CD14-positive monocyte (primary cell): Measurements from ENCODE around the gene PDZD7. TPM values are rescaled to one million over a fixed set of nuclear protein-coding genes. Genes with fewer than 3 reads are reported as not detected.
"Not testable (repeated sequence)": the region's sequence is repeated elsewhere in the genome, so short reads cannot be mapped to it uniquely, and the experiment has no call there.

Experiments used
- DNase-seq, 3 donors: peaks; one replicate each; pipeline ENCODE4 v3.0.0-alpha.2; 2011 to 2022
- H2AFZ ChIP-seq: 2 replicates; pipeline ENCODE4 v1.6.0; 2012; ENCODE audit warnings: mild to moderate bottlenecking, low read depth, low read length, inconsistent platforms; ENCODE audit not compliant: insufficient read depth, poor library complexity, severe bottlenecking
- H3K27ac ChIP-seq, 2 donors: 1 replicate in 1 of 2; 2 replicates in 1 of 2; pipeline ENCODE4 v1.5.1; 2012 to 2013; ENCODE audit warnings: low read length in 2 of 2, control low read depth in 1 of 2, inconsistent platforms in 1 of 2, low read depth in 1 of 2, mild to moderate bottlenecking in 1 of 2
- H3K27me3 ChIP-seq, 2 donors: one replicate each; pipeline versions ENCODE4 v1.6.0 to v1.6.1; 2011 to 2013; ENCODE audit warnings: low read length in 2 of 2; ENCODE audit not compliant: control insufficient read depth in 2 of 2, insufficient read depth in 2 of 2
- H3K36me3 ChIP-seq, 2 donors: replicated peaks in 1 of 2; 1 replicate in 1 of 2; 2 replicates in 1 of 2; pipeline versions ENCODE4 v1.5.1 to v1.6.1; 2012 to 2013; ENCODE audit warnings: low read length in 2 of 2, control low read depth in 1 of 2, inconsistent platforms in 1 of 2, mild to moderate bottlenecking in 1 of 2; ENCODE audit not compliant: insufficient read depth in 2 of 2, control insufficient read depth in 1 of 2
- H3K4me1 ChIP-seq, 2 donors: 1 replicate in 1 of 2; 2 replicates in 1 of 2; pipeline versions ENCODE4 v1.5.1 to v1.6.1; 2012 to 2013; ENCODE audit warnings: low read length in 2 of 2, control low read depth in 1 of 2, inconsistent platforms in 1 of 2, mild to moderate bottlenecking in 1 of 2, moderate library complexity in 1 of 2; ENCODE audit not compliant: insufficient read depth in 2 of 2, control insufficient read depth in 1 of 2
- H3K4me2 ChIP-seq: replicated peaks from 2 replicates; pipeline ENCODE3; 2012; ENCODE audit warnings: low read length, moderate library complexity, mild to moderate bottlenecking; ENCODE audit not compliant: poor library complexity, severe bottlenecking; ENCODE audit errors: extremely low read depth
- H3K4me3 ChIP-seq, 3 experiments: fragments of 200-600 bp in 1 of 3; sonication (generic) in 1 of 3; replicated peaks in 1 of 3; 1 replicate in 2 of 3; 2 replicates in 1 of 3; pipeline ENCODE4 v1.5.1; 2011 to 2013; ENCODE audit warnings: low read length in 3 of 3, mild to moderate bottlenecking in 3 of 3, control low read depth in 2 of 3, low read depth in 2 of 3, inconsistent platforms in 1 of 3, moderate library complexity in 1 of 3
- H3K79me2 ChIP-seq: 2 replicates; pipeline ENCODE4 v1.6.0; 2012; ENCODE audit warnings: mild to moderate bottlenecking, control low read depth, inconsistent platforms, low read length, moderate library complexity; ENCODE audit not compliant: insufficient read depth
- H3K9ac ChIP-seq: 2 replicates; pipeline ENCODE4 v1.6.0; 2017; ENCODE audit warnings: low read length, mild to moderate bottlenecking; ENCODE audit not compliant: insufficient read depth, poor library complexity, severe bottlenecking
- H3K9me3 ChIP-seq, 2 donors: replicated peaks in 1 of 2; 1 replicate in 1 of 2; 2 replicates in 1 of 2; pipeline versions ENCODE4 v1.5.1 to v1.6.1; 2012 to 2013; ENCODE audit warnings: low read length in 2 of 2, control low read depth in 1 of 2; ENCODE audit not compliant: control insufficient read depth in 1 of 2, insufficient read depth in 1 of 2
- H4K20me1 ChIP-seq: 2 replicates; pipeline ENCODE4 v1.6.0; 2012; ENCODE audit warnings: mild to moderate bottlenecking, low read length, control low read depth, moderate library complexity; ENCODE audit not compliant: insufficient read depth
- H3K27ac Mint-ChIP-seq, 7 donors: one replicate each; pipeline ENCODE4 v1.8.0; 2020; ENCODE audit warnings: mild to moderate bottlenecking in 7 of 7, mixed read lengths in 7 of 7, moderate library complexity in 6 of 7, inconsistent platforms in 2 of 7
- H3K27me3 Mint-ChIP-seq, 3 donors: one replicate each; pipeline ENCODE4 v1.8.0; 2021 to 2022; ENCODE audit warnings: low read depth in 3 of 3, mild to moderate bottlenecking in 3 of 3, mixed read lengths in 3 of 3, moderate library complexity in 3 of 3, inconsistent platforms in 1 of 3
- H3K36me3 Mint-ChIP-seq, 2 donors: one replicate each; pipeline ENCODE4 v1.8.0; 2020; ENCODE audit warnings: mixed read lengths in 2 of 2, inconsistent platforms in 1 of 2, mild to moderate bottlenecking in 1 of 2
- H3K4me1 Mint-ChIP-seq: one replicate; pipeline ENCODE4 v1.8.0; 2020; ENCODE audit warnings: mild to moderate bottlenecking, mixed read lengths
- H3K4me3 Mint-ChIP-seq, 2 donors: one replicate each; pipeline ENCODE4 v1.8.0; 2020; ENCODE audit warnings: mild to moderate bottlenecking in 2 of 2, mixed read lengths in 2 of 2, moderate library complexity in 1 of 2
- H3K9me3 Mint-ChIP-seq, 7 donors: one replicate each; pipeline ENCODE4 v1.8.0; 2020 to 2022; ENCODE audit warnings: mixed read lengths in 7 of 7, mild to moderate bottlenecking in 6 of 7, moderate library complexity in 6 of 7, inconsistent platforms in 2 of 7
- CTCF ChIP-seq: fragments of 200-600 bp; IDR thresholded peaks from one replicate; pipeline ENCODE4 v1.8.0; 2022; ENCODE audit warnings: antibody characterized with exemption, mild to moderate bottlenecking
- WGBS: methylation state at CpG from one replicate; pipeline ENCODE4 v1.1.5; 2013; ENCODE audit warnings: missing lambda C conversion rate; ENCODE audit not compliant: insufficient coverage; 5-methylcytosine and 5-hydroxymethylcytosine counted together
- intact Hi-C, 2 donors: fragments of 100-400 bp; cut with micrococcal nuclease; formaldehyde crosslinking; loops; one replicate each; pipeline versions ENCODE4 v1.15.0 to v1.15.1; 2023
- polyA plus RNA-seq, 3 donors: library from polyadenylated mRNA; depleted of rRNA in 1 of 3; unstranded in 2 of 3; stranded (reverse) in 1 of 3; fragments of 300-500 nt in 2 of 3; fragments of >200 nt in 1 of 3; fragmentation: Illumina TruSeq in 2 of 3; gene quantifications; 1 replicate in 2 of 3; 2 replicates in 1 of 3; pipeline ENCODE4 v1.2.3, GENCODE V29; 2012 to 2021

Gene PDZD7
- polyA plus RNA-seq, 3 donors: 0.73 TPM; not detected in 2

DNA sequence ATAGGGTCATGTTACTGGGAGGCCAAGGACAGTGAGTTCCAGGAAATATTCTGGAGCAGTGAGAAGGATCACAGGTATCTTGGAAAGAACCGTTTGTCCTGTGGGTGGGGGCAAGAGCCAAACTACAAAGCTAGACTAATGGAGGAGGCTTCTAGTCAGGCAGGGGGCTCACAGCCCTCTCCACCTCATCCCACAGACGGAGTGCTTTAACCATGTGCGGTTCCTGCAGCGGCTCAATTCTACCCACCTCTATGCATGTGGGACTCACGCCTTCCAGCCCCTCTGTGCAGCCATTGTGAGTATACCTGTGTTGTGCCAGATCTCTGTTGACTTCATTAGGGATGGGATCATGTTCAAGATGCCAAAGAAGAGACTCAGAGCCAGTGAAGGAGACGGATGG, 53.5 kb downstream of the PDZD7 start:
- H3K79me2 ChIP-seq: no peaks in the 10 kb centered on the region
- intact Hi-C loops: no loop called here
- no CpG with 5 or more reads among the region's 6 CpGs for WGBS

GRCh38 chr10:100976906-100977305, 54.0 kb downstream of the PDZD7 start:
- H3K9me3 Mint-ChIP-seq: peaks cover 0 to 1% (median 0%) of the 10 kb centered on the region in 7 donors
- H3K9ac ChIP-seq: no peak overlapping the region
- 94% methylated on average over 3 of the region's 3 CpGs for WGBS
- no peak overlapping the region for H3K27ac Mint-ChIP-seq
- H3K4me1 ChIP-seq: no peaks in the 10 kb centered on the region
- no peak overlapping the region for H2AFZ ChIP-seq
- no peaks in the 10 kb centered on the region for H3K27me3 ChIP-seq
- TF ChIP-seq CTCF: no peak
- H3K27ac ChIP-seq: no peak overlapping the region
- peaks cover 0 to 2% (median 0%) of the 10 kb centered on the region in 3 donors for H3K27me3 Mint-ChIP-seq
- H3K79me2 ChIP-seq: no peaks in the 10 kb centered on the region
- no peaks in the 10 kb centered on the region for H3K9me3 ChIP-seq
- H3K4me2 ChIP-seq: no peak overlapping the region
- intact Hi-C loops: no loop called here
- no peak overlapping the region for H3K4me3 Mint-ChIP-seq
- no peaks in the 10 kb centered on the region for H3K4me1 Mint-ChIP-seq
- H4K20me1 ChIP-seq: no peaks in the 10 kb centered on the region
- H3K4me3 ChIP-seq: no peak overlapping the region
- DNase-seq: no peak
- peaks cover 11 to 25% of the 10 kb centered on the region in 2 donors for H3K36me3 ChIP-seq
- H3K36me3 Mint-ChIP-seq: peaks cover 18 to 23% of the 10 kb centered on the region in 2 donors

More for the DNA sequence above, 53.5 kb downstream of the PDZD7 start:
- Mint-ChIP-seq H3K27ac (no peak overlapping the region), H3K36me3 (peaks cover 24 to 27% of the 10 kb centered on the region in 2 donors), H3K27me3 (peaks cover 0 to 2% (median 0%) of the 10 kb centered on the region in 3 donors), H3K4me3 (no peak overlapping the region), H3K4me1 (no peaks in the 10 kb centered on the region), H3K9me3 (peaks cover 0 to 1% (median 0%) of the 10 kb centered on the region in 7 donors)
- H4K20me1 ChIP-seq: no peaks in the 10 kb centered on the region
- no peaks in the 10 kb centered on the region for H3K27me3 ChIP-seq
- no peak overlapping the region for H3K4me3 ChIP-seq
- H3K36me3 ChIP-seq: peaks cover 11 to 30% of the 10 kb centered on the region in 2 donors
- no peak overlapping the region for H2AFZ ChIP-seq
- H3K4me1 ChIP-seq: no peaks in the 10 kb centered on the region
- H3K4me2 ChIP-seq: no peak overlapping the region
- no peak for DNase-seq
- H3K9me3 ChIP-seq: no peaks in the 10 kb centered on the region
- H3K27ac ChIP-seq: no peak overlapping the region
- no peak overlapping the region for H3K9ac ChIP-seq
- no peak for TF ChIP-seq CTCF

GRCh38 chr10:100975397-100975796, 55.5 kb downstream of the PDZD7 start:
- H3K9ac ChIP-seq, intact Hi-C loops, H3K4me1 Mint-ChIP-seq, H3K4me3 Mint-ChIP-seq, H3K27me3 Mint-ChIP-seq, H3K27ac ChIP-seq, H3K4me1 ChIP-seq, H3K27ac Mint-ChIP-seq, H2AFZ ChIP-seq, H3K79me2 ChIP-seq, H3K9me3 ChIP-seq, H3K36me3 ChIP-seq, H3K4me2 ChIP-seq, H4K20me1 ChIP-seq, DNase-seq, H3K27me3 ChIP-seq, H3K4me3 ChIP-seq, H3K9me3 Mint-ChIP-seq: not testable (repeated sequence)
- WGBS: 93% methylated on average over 7 of the region's 8 CpGs
- H3K36me3 Mint-ChIP-seq: peaks cover 7 to 11% of the 10 kb centered on the region in 2 donors
